Testis (tissue), 2 donors: ENCODE results near the gene ACADS.

Source experiments
- CTCF ChIP-seq, 3 experiments: fragments of 450-650 bp in 2 of 3; fragments of 200-600 bp in 1 of 3; sonication (generic) in 1 of 3; IDR thresholded peaks; one replicate each; pipeline ENCODE4 v1.5.1; 2016 to 2019; ENCODE audit warnings: antibody characterized with exemption in 3 of 3, mild to moderate bottlenecking in 2 of 3, moderate library complexity in 1 of 3
- POLR2A ChIP-seq: fragments of 450-650 bp; IDR thresholded peaks from one replicate; pipeline ENCODE4 v1.6.1; 2017; ENCODE audit warnings: antibody characterized with exemption, mild to moderate bottlenecking, moderate library complexity

- TF ChIP-seq POLR2A = no peak
- TF ChIP-seq CTCF (IDR thresholded peaks at IDR 0.05) = no peak
Observed at GRCh38 chr12:120720234-120720986, 5.2 kb upstream of the ACADS start.
